HUES6 (cell line): ENCODE data around the gene LGSN.
"Not testable (repeated sequence)": the region's sequence is repeated elsewhere in the genome, so short reads cannot be mapped to it uniquely, and the experiment has no call there.

Experiments used
- H3K27ac ChIP-seq: 2 replicates; pipeline ENCODE4 v1.7.0; 2013; ENCODE audit warnings: low read depth, mild to moderate bottlenecking, low read length, inconsistent platforms
- H3K27me3 ChIP-seq: 2 replicates; pipeline ENCODE4 v1.6.1; 2013; ENCODE audit warnings: low read length; ENCODE audit not compliant: control insufficient read depth, insufficient read depth
- H3K36me3 ChIP-seq: 2 replicates; pipeline ENCODE4 v1.6.1; 2013; ENCODE audit warnings: low read length; ENCODE audit not compliant: control insufficient read depth, insufficient read depth
- H3K4me1 ChIP-seq: 2 replicates; pipeline ENCODE4 v1.6.1; 2013; ENCODE audit warnings: low read length; ENCODE audit not compliant: control insufficient read depth, insufficient read depth
- H3K4me3 ChIP-seq: 2 replicates; pipeline ENCODE4 v1.5.1; 2013; ENCODE audit warnings: low read depth, low read length
- H3K9ac ChIP-seq: one replicate; pipeline ENCODE4 v1.6.1; 2013; ENCODE audit warnings: mild to moderate bottlenecking, low read length
- H3K9me3 ChIP-seq: 2 replicates; pipeline ENCODE4 v1.6.1; 2013; ENCODE audit warnings: low read depth, low read length; ENCODE audit not compliant: control insufficient read depth, insufficient read depth

The LGSN gene

DNA sequence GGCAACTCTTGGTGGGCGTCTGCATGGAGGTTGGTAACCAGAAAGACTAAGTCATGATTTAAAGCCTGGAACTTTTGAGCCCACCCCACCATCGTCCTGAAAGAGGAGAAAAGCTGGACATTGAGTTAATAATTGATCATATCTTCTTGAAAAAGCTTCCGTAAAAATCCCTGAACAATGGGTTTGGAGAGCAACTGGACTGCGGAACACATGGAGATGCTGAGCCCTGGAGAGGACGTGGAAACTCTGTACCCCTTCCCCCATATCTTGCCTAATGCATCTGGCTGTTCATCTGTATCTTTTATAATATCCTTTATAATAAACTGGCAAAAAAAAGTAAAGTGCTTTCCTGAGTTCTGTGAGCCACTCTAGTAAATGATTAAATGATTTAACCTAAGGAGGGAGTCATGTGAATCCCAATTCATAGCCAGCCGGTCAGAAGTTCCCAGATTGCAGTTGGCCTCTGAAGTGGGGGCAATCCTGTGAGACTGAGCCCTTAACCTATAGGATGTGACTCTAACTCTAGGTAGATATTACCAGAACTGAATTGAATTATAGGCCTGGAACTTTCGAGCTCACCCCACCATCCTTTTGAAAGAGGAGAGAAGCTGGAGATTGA is 26.5 kb upstream of the LGSN start:
- Histone ChIP-seq H3K36me3 (no peaks in the 10 kb centered on the region), H3K27ac (no peak overlapping the region), H3K4me1 (no peaks in the 10 kb centered on the region)

DNA sequence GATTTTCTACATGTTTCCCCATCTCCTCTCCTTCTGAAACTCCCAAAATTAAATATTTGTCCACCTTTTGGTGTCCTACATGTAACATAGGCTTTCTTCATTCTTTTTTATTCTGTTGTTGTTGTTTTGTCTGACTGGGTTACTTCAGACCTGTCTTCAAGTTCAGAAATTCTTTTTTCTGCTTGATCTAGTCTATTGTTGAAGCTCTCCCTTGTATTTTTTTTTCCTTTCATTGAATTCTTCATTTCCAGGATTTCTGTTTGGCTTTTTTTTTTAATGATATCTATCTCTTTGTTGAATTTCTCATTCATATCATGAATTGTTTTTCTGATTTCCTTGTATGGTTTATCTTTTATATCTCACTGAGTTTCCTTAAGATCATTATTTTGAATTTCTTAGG is 20.6 kb upstream of the LGSN start:
- Histone ChIP-seq H3K4me1 (no peaks in the 10 kb centered on the region), H3K9me3 (peaks cover 4% of the 10 kb centered on the region), H3K27me3 (no peaks in the 10 kb centered on the region), H3K4me3 (no peak overlapping the region), H3K9ac (no peak overlapping the region), H3K36me3 (no peaks in the 10 kb centered on the region), H3K27ac (no peak overlapping the region)

More for the DNA sequence above, 26.5 kb upstream of the LGSN start:
- no peaks in the 10 kb centered on the region for H3K27me3 ChIP-seq
- no peaks in the 10 kb centered on the region for H3K9me3 ChIP-seq
- no peak overlapping the region for H3K9ac ChIP-seq
- H3K4me3 ChIP-seq = no peak overlapping the region

DNA sequence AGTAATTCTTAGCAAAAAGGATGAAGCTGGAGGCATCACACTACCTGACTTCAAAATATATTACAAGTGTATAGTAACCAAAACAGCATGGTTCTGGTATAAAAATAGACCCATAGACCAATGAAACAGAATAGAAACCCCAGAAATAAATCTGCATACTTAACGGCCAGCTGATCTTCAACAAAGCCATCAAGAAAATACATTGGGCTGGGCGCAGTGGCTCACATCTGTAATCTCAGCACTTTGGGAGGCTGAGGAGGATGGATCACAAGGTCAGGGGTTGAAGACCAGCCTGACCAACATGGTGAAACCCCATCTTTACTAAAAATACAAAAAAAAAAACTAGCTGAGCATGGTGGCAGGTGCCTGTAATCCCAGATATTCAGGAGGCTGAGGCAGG is 14.9 kb upstream of the LGSN start:
- H3K4me1 ChIP-seq, H3K27me3 ChIP-seq: not testable (repeated sequence)

DNA sequence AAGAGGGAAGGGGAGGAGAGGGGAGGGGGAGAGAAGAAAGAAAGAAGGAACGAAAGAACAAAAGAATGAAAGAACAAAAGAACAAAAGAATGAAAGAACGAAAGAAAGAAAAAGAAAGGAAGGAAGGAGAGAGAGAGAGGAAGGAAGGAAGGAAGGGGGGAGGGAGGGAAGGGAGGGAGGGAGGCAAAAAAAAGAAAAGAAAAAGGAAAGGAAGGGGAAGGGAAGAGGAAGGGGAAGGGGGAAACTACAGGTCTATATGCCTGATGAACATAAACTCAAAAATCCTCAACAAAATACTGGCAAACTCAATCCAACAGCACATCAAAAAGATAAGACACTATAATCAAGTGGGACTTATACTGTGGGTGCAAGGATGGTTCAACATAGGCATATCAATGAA is 13.7 kb upstream of the LGSN start:
- no peak overlapping the region for H3K27ac ChIP-seq
- no peak overlapping the region for H3K4me3 ChIP-seq
- H3K36me3 ChIP-seq = no peaks in the 10 kb centered on the region
- H3K9me3 ChIP-seq = no peaks in the 10 kb centered on the region
- no peak overlapping the region for H3K9ac ChIP-seq
- H3K27me3 ChIP-seq = no peaks in the 10 kb centered on the region
- H3K4me1 ChIP-seq = no peaks in the 10 kb centered on the region

More for the DNA sequence above, 14.9 kb upstream of the LGSN start:
- H3K9me3 ChIP-seq, H3K36me3 ChIP-seq, H3K4me3 ChIP-seq, H3K27ac ChIP-seq, H3K9ac ChIP-seq: not testable (repeated sequence)

DNA sequence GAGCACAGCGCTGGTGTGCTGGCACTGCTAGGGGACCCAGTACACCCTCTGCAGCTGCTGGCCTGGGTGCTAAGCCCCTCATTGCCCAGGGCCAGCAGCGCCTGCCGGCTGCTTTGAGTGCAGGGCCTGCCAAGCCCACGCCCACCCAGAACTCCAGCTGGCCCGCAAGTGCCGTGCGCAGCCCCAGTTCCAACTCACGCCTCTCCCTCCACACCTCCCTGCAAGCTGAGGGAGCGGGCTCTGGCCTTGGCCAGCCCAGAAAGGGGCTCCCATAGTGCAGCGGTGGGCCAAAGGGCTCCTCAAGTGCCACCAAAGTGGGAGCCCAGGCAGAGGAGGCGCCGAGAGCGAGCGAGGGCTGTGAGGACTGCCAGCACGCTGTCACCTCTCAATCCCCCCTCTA is 6.8 kb upstream of the LGSN start:
- H3K4me1 ChIP-seq, H3K9me3 ChIP-seq, H3K9ac ChIP-seq, H3K27ac ChIP-seq, H3K27me3 ChIP-seq, H3K36me3 ChIP-seq, H3K4me3 ChIP-seq: not testable (repeated sequence)

DNA sequence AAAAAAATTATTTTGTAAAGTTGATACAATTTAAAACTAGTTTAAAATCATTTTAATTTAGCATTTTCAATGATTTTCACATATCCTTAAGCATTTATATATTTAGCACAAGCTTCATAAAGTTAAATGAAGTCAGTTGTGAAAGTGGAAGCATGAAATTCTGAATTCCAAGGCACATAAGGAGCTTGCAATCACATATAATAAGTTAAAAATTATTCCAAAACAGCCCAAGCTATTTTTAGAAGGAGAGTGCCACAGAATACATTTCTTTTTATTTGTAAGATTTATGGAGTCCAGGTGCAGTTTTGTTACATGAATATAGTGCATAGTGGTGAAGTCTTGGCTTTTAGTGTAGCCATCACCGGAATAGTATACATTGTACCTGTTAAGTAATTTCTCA is 3.2 kb upstream of the LGSN start:
- Histone ChIP-seq H3K9me3 (no peaks in the 10 kb centered on the region), H3K4me3 (no peak overlapping the region), H3K27ac (no peak overlapping the region), H3K27me3 (no peaks in the 10 kb centered on the region), H3K36me3 (no peaks in the 10 kb centered on the region), H3K4me1 (peaks cover 5% of the 10 kb centered on the region; the same call in 1 of the 2 replicates), H3K9ac (no peak overlapping the region)

DNA sequence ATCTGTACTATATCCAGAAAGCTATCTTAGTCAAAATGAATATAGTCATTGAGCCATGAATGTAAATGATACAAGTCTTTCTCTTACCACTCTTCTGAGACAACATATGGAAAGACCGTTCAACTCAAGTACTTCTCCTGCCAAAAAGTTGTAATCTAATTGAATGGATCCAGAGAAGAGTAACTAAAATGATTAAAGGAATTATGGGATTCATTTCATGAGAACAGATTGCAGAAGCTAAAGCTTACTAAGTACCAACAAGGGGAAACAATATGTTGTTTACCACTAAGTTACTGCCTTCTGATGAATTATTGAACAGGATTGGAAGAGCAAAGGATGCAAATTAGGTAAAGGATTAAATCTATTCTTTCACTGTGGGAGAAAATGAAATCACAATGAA is 2.0 kb upstream of the LGSN start:
- Histone ChIP-seq H3K4me3 (no peak overlapping the region), H3K36me3 (no peaks in the 10 kb centered on the region), H3K9ac (no peak overlapping the region), H3K27ac (no peak overlapping the region), H3K27me3 (no peaks in the 10 kb centered on the region), H3K9me3 (no peaks in the 10 kb centered on the region), H3K4me1 (peaks cover 5% of the 10 kb centered on the region; the same call in 1 of the 2 replicates)

DNA sequence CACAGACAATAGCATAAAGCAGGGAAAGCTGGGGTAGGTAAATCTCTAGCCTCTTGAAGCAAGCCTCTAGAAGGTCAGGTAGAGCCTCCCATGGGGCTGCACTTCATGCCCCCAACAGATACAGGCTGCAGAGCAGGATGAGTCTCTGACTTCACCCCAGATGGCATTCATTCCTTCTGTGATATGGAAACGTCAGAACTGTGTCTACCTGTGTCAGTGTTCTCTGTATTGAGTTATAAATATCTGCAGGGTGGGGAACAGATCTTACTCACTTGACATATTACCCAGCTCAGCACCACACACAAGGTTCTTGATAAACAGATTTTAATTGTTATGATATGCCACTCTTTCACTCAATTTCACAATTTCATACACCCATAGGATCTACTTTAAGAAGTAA is 2.1 kb downstream of the LGSN start:
- H3K4me1 ChIP-seq = peaks cover 5% of the 10 kb centered on the region; the same call in 1 of the 2 replicates
- H3K9me3 ChIP-seq = no peaks in the 10 kb centered on the region
- H3K27ac ChIP-seq = no peak overlapping the region
- H3K4me3 ChIP-seq = no peak overlapping the region
- no peaks in the 10 kb centered on the region for H3K36me3 ChIP-seq
- H3K9ac ChIP-seq = no peak overlapping the region
- H3K27me3 ChIP-seq = no peaks in the 10 kb centered on the region

DNA sequence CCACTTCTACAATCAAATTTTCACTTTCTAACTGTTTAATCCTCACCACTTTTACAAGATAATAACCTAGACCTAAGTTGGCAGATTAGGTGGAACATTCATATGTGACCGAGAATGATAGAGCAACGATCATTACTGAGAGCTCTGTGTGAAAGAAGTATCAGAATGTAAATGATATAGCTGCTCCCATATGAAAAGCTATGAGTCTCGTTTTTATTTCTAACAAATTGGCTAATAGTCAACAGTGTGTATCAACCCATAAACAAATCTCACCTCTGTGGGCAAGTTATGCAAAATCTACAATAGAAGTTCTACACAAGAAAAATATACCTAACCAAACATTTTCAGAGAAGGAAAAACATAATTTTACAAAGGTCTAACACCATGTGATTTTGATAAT is 3.7 kb downstream of the LGSN start:
- H3K36me3 ChIP-seq = no peaks in the 10 kb centered on the region
- H3K27ac ChIP-seq = no peak overlapping the region
- H3K4me1 ChIP-seq = peaks cover 5% of the 10 kb centered on the region; the same call in 1 of the 2 replicates
- no peaks in the 10 kb centered on the region for H3K9me3 ChIP-seq
- no peak overlapping the region for H3K9ac ChIP-seq
- H3K27me3 ChIP-seq = no peaks in the 10 kb centered on the region
- H3K4me3 ChIP-seq = no peak overlapping the region

DNA sequence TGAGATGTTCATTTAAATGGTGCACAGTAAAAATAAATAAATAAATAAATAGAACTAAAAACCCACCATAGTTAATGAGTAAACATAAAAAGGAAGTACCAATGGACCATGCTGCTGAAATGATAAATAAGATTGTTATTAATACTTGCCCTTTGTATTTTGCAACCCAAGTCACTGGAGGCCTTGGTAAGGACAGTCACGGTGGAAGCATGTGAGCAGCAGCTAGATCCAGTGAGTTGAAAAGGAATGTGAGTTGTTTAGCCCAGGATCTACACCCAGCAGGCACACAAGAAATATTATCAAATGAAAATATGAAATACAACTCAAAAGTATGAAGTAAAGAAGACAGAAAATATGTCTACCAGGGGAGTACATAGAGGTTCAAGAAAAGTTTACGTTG is 6.7 kb downstream of the LGSN start:
- no peaks in the 10 kb centered on the region for H3K36me3 ChIP-seq
- no peaks in the 10 kb centered on the region for H3K9me3 ChIP-seq
- H3K27me3 ChIP-seq = no peaks in the 10 kb centered on the region
- H3K27ac ChIP-seq = no peak overlapping the region
- H3K4me3 ChIP-seq = no peak overlapping the region
- H3K9ac ChIP-seq = no peak overlapping the region
- H3K4me1 ChIP-seq = no peaks in the 10 kb centered on the region

DNA sequence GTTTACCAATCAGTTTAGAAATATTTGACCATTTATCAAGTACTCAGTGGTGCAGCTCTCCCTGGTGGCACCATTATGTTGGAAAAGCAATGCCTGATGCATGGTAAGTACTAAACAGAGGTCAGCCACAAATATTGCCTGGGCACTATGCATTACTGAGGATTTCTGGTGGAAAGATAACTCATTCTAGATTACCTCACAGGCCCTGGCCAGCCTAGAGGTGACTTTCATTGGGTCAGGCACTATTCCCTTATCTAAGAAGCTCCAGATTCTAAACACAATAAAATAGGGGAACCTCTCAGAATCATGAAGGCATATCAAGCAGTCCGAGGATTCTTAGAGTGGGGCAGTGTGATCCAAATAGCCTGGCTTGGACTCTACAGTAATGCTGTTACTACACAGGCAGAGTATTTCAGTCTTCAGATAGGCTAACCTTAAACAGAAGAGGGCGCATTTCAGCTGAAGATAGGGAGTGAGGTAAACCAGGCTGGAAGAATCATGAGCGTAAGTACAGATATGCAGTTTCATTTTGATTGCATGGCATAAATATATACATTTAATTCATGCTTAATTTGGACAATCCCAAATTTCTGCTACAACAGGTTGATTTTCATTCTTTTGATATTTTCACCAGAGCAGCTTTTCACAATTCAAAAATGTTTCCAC is 12.1 kb downstream of the LGSN start:
- Histone ChIP-seq H3K36me3 (no peaks in the 10 kb centered on the region), H3K9me3 (no peaks in the 10 kb centered on the region), H3K4me3 (no peak overlapping the region), H3K27me3 (no peaks in the 10 kb centered on the region), H3K27ac (no peak overlapping the region), H3K4me1 (no peaks in the 10 kb centered on the region), H3K9ac (no peak overlapping the region)
